Heart left ventricle (tissue), 13 donors: ENCODE measurements around the gene SAC3D1.

ENCODE experiments used
- CTCF ChIP-seq, 12 donors: fragments of 200-600 bp; sonication (generic) in 4 of 12; IDR thresholded peaks; one replicate each; pipeline versions ENCODE4 v1.5.0 to v1.8.0; 2018 to 2022; ENCODE audit warnings: antibody characterized with exemption in 12 of 12, mild to moderate bottlenecking in 5 of 12
- POLR2A ChIP-seq, 2 donors: fragments of 450-650 bp; IDR thresholded peaks; one replicate each; pipeline ENCODE4 v1.6.1; 2017; ENCODE audit warnings: antibody characterized with exemption in 2 of 2, mild to moderate bottlenecking in 2 of 2, moderate library complexity in 2 of 2
- donor health status: ischemic (EF 13 %, LVEDD 7.1; RV severe dilation, severe dysfunction).
- donor health status: DM: no; HTN: yes; CAD: no.
- donor health status: DM: no; HTN: no; CAD: no.
- donor health status: ischemic (EF 25% LVEDD 6.9; RV normal size, moderate dysfunction).
- donor health status: ischemic (EF 25% LVEDD 5.7; RV mildly dilated, moderate dysfunction).
- donor health status: ischemic (EF 35%, LVEDD 5.7; RV mildly dilated, moderate dysfunction).
- donor health status: nonischemic (EF 11% LVEDD 7.7; RV severe dilation, severe dysfunction).
- donor health status: DM: yes; HTN: yes; CAD: no.
- donor health status: PGD.
- donor health status: ischemic (EF 29% LVEDD 5.4; RV normal size, mild dysfunction).
- donor health status: nonischemic (EF 23%, LVEDD 6.1; RV moderate dilation, normal function).

DNA sequence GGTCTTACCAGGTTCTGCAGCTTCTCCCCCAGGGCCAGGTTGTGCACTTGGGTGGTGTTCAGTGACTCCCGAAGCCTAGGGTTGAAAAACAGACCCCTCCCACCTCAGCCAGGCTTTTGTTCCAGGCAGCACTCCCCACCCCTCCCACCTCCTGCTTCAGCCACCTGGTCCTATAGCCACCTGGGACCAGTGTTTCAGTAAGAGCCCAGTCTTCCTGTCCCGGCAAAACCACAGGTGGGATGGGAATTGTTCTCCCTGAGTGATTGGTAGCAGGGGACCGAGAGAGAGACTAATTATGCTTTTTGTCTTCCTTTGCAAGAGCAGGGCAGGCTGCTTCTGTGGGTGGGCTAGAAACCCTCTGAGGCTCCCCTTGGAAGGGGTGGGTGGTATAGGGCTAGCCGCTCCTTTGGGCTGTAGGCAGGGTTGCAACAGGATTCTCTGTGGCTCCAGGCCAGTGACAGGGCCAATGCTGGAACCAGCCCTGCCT, 25.8 kb downstream of the SAC3D1 start:
- TF ChIP-seq CTCF (IDR thresholded peaks at IDR 0.05) (no peak), POLR2A (IDR thresholded peaks at IDR 0.05) (no peak)
